ENCODE measurements around the gene RNH1. TPM values are rescaled to one million over a fixed set of nuclear protein-coding genes. Genes with fewer than 3 reads are reported as not detected.

Gene RNH1
- total and polyA plus RNA-seq, 2 of the 8 experiments (the other 6 are each of a cell fraction or from before 2014, with no cell fraction given): 48.7 to 49.8 TPM

DNA sequence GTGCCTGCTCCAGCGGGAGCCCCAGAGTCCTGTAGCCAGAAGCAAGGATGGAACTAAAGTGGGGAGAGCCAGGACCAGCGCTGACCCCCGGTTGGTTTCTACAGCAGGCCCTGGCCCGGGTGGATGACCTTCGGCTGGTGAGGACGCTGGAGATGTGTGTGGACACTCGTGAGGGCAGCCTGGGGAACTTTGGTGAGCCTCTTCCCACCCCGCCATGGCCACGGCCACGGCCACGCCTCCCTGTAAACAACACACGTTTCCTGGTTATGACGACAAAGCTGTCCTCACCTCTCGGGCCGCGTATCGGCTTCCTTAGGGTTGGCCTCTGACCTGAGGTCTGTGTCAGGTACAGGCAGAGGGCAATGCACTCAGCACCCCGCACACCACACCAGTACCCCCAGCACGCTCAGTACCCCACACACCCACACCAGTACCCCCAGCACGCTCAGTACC lies 34.4 kb upstream of the RNH1 start:
- Histone ChIP-seq H3K56ac (replicated peaks; ENCODE audit: insufficient read length, low read depth, low read length) (no peak overlapping the region), H3K4me1 (replicated peaks in 1 of 4; ENCODE audit: control insufficient read depth in 3 of 4, insufficient read depth in 4 of 4, low read length in 3 of 4) (peaks cover 0 to 13% (median 8%) of the 10 kb centered on the region in 4 experiments; a peak in 5 of 7 replicates), H3K79me1 (ENCODE audit: low read depth, low read length) (no peaks in the 10 kb centered on the region), H4K8ac (ENCODE audit: extremely low read depth, insufficient read depth, low read length) (no peak overlapping the region), H2AK5ac (ENCODE audit: low read depth, low read length) (no peak overlapping the region), H3K9me3 (ENCODE audit: insufficient read depth in 2 of 2, low read depth in 1 of 2, low read length in 1 of 2) (no peaks in the 10 kb centered on the region), H3K9ac (replicated peaks in 1 of 4; ENCODE audit: extremely low read depth in 1 of 4, low read depth in 3 of 4, low read length in 3 of 4) (no peak overlapping the region), H3K14ac (ENCODE audit: insufficient read length) (no peak overlapping the region), H2AFZ (ENCODE audit: low read length) (no peak overlapping the region), H3K4me2 (ENCODE audit: insufficient read depth in 1 of 2, low read depth in 2 of 2, low read length in 2 of 2) (no peak overlapping the region), H4K91ac (replicated peaks; ENCODE audit: insufficient read length, low read length) (no peak overlapping the region), H3K23ac (ENCODE audit: insufficient read length) (no peak overlapping the region), H3K27me3 (replicated peaks in 1 of 4; ENCODE audit: control insufficient read depth in 3 of 4, extremely low read depth in 1 of 4, insufficient read depth in 3 of 4, low read length in 3 of 4) (peaks cover 0 to 14% (median 5%) of the 10 kb centered on the region in 4 experiments; a peak in 5 of 7 replicates), H4K20me1 (replicated peaks in 1 of 2; ENCODE audit: control insufficient read depth in 1 of 2, insufficient read depth in 2 of 2, low read length in 2 of 2) (no peaks in the 10 kb centered on the region), H2BK20ac (ENCODE audit: low read length) (no peak overlapping the region), H2BK12ac (ENCODE audit: low read depth, low read length) (no peak overlapping the region), H3K36me3 (ENCODE audit: control insufficient read depth in 2 of 4, insufficient read depth in 4 of 4, low read length in 3 of 4) (no peaks in the 10 kb centered on the region), H3K4ac (replicated peaks; ENCODE audit: insufficient read length, low read depth, low read length) (no peak overlapping the region), H3K18ac (ENCODE audit: extremely low read depth, low read length) (no peak overlapping the region), H4K5ac (ENCODE audit: insufficient read length, low read depth, low read length) (no peak overlapping the region), H3K4me3 (ENCODE audit: extremely low read depth in 1 of 4, insufficient read depth in 2 of 4, low read depth in 3 of 4, low read length in 4 of 4) (no peak overlapping the region), H2BK15ac (ENCODE audit: low read length) (no peak overlapping the region), H2BK5ac (ENCODE audit: low read depth, low read length) (no peak overlapping the region), H3K79me2 (ENCODE audit: control insufficient read depth in 1 of 2, insufficient read depth in 2 of 2, low read length in 2 of 2) (no peaks in the 10 kb centered on the region), H3K27ac (ENCODE audit: low read depth, low read length) (no peak overlapping the region), H2BK120ac (replicated peaks; ENCODE audit: low read depth, low read length) (no peak overlapping the region), H3K23me2 (ENCODE audit: low read depth, low read length) (peaks cover 12% of the 10 kb centered on the region; the same call in 1 of the 2 replicates)
- POLR2A ChIA-PET (ENCODE audit: partially characterized antibody): interaction anchor here (1.2 to 1.3 kb wide), 4 partner anchors 11 to 245 kb away, joined by 3 to 5 read pairs (median 4); no protein-coding TSS in a partner anchor
- CTCF ChIA-PET (ENCODE audit: partially characterized antibody): interaction anchor here (0.6 to 2.0 kb wide), 3 partner anchors 9 to 180 kb away, joined by 3 to 4 read pairs (median 3); no protein-coding TSS in a partner anchor
- DNase-seq (ENCODE audit: low read depth in 1 of 2, low spot score in 2 of 2): no peak
- WGBS, 2 experiments (ENCODE audit: extremely low coverage in 1 of 2, insufficient coverage in 1 of 2, insufficient read length in 1 of 2, insufficient replicate concordance in 2 of 2, low coverage in 1 of 2, low lambda C conversion rate in 2 of 2, missing lambda C conversion rate in 1 of 2): 92% methylated on average over 19 of the region's 20 CpGs; no CpG with 5 or more reads in 1 of the 2 experiments
- FAIRE-seq: no peak
- TF ChIP-seq RNF2 (IDR thresholded peaks at IDR 0.05; ENCODE audit: borderline replicate concordance, low read depth, low read length, missing control alignments, poor library complexity, severe bottlenecking) (no peak), CHD1 (IDR thresholded peaks at IDR 0.05; ENCODE audit: low read depth, low read length) (no peak), POLR2AphosphoS5 (IDR thresholded peaks at IDR 0.05; ENCODE audit: low read depth, low read length) (no peak), EP300 (IDR thresholded peaks at IDR 0.05; ENCODE audit: borderline replicate concordance in 1 of 2, low read depth in 2 of 2, low read length in 2 of 2) (no peak), SRF (IDR thresholded peaks at IDR 0.05; ENCODE audit: low read depth, low read length) (no peak), SUZ12 (IDR thresholded peaks at IDR 0.05; ENCODE audit: low read length) (no peak)
- TF ChIP-seq, protein P1, sequence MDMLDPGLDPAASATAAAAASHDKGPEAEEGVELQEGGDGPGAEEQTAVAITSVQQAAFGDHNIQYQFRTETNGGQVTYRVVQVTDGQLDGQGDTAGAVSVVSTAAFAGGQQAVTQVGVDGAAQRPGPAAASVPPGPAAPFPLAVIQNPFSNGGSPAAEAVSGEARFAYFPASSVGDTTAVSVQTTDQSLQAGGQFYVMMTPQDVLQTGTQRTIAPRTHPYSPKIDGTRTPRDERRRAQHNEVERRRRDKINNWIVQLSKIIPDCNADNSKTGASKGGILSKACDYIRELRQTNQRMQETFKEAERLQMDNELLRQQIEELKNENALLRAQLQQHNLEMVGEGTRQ (IDR thresholded peaks at IDR 0.05; ENCODE audit: low read length): no peak
- TF ChIP-seq, protein P2, sequence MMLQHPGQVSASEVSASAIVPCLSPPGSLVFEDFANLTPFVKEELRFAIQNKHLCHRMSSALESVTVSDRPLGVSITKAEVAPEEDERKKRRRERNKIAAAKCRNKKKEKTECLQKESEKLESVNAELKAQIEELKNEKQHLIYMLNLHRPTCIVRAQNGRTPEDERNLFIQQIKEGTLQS (IDR thresholded peaks at IDR 0.05; ENCODE audit: insufficient read depth, low read depth, low read length): no peak
- TF ChIP-seq, protein P3, sequence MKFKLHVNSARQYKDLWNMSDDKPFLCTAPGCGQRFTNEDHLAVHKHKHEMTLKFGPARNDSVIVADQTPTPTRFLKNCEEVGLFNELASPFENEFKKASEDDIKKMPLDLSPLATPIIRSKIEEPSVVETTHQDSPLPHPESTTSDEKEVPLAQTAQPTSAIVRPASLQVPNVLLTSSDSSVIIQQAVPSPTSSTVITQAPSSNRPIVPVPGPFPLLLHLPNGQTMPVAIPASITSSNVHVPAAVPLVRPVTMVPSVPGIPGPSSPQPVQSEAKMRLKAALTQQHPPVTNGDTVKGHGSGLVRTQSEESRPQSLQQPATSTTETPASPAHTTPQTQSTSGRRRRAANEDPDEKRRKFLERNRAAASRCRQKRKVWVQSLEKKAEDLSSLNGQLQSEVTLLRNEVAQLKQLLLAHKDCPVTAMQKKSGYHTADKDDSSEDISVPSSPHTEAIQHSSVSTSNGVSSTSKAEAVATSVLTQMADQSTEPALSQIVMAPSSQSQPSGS (IDR thresholded peaks at IDR 0.05; ENCODE audit: low read length): no peak

Data from H1 (cell line).